Measurements from ENCODE around the gene MICU1.
A peak's percentile ranks its signal among the peaks of the same experiment; 100 is the strongest.
"Not testable (repeated sequence)": the region's sequence is repeated elsewhere in the genome, so short reads cannot be mapped to it uniquely, and the experiment has no call there.

The MICU1 gene

DNA sequence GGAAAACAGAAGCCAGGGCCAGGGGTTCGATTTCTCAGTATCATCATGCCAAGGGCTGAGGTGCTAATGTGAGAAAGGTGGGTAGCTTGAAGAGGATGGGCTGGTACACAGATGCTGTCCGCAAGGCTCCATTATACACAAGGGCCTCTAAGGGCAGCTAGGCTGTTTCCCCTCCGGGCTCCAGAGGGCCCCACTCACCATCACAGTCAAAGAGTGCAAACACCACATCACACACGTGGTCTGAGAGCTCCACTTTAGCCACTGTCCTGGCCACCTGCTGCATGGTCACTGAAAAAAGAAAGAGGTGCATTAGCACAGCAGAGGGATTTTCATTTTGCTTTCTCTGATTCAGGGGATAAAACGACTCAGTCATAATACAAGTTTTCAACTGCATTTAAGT, 250.3 kb downstream of the MICU1 start:
- intact Hi-C loops (cut with DNase I), result loop anchor here (5.0 to 10.0 kb wide), 2 partner anchors 192 to 319 kb away; partner anchors contain the start of gene MCU
- peak in 41 of 42 donors; percentile 24 to 81 (median 59) for DNase-seq

DNA sequence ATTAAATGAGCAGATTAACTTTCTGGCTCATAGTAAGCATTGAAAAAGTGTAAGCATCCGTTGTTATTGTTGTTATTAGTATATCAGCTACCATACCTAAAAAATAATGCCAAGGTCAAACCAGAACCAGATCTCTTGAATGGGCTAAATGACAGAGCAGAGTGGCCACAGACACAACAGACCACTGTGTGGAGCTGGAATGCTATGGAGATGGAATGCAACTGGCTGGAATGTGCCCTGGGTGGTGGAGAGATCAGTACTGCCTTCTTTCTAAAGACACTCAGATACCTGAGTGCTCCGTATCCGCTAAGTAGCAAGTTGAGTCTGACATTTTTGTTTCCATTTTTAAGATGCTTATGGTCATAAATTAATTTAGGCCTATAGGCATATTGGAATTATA, 250.7 kb downstream of the MICU1 start:
- peak in 24 of 42 donors; percentile 12 to 64 (median 40) for DNase-seq
- intact Hi-C loops (cut with DNase I), result loop anchor here (5.0 to 10.0 kb wide), 2 partner anchors 192 to 320 kb away; partner anchors contain the start of gene MCU

DNA sequence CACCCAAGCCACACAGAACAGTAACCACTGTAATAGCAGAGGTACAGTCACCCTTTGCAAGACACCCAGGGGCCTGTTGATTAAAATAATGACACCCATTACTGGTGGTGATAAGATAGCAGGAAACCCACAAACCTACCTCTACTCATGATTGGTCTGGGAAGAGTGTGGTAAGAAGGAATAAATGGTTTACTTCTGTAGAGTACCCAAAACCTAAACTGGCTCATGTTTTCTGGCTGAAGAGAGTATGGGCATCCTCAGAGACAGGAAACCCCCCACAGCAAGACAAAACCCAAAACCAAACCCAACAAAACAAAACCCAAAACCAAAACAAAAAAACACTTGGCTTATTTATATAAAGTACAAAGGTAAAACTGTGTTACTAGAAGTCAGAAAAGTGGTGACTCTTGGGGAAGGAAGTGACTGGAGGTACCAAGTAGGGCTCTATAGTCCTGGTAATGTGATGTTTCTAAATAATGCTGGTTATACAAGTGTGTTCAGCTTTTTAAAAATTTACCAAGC, 255.6 kb downstream of the MICU1 start:
- intact Hi-C loops (cut with DNase I), result loop anchor here (10.0 kb wide), 1 partner anchor 325 kb away; the partner anchor contains the start of gene MCU
- no peak for DNase-seq

DNA sequence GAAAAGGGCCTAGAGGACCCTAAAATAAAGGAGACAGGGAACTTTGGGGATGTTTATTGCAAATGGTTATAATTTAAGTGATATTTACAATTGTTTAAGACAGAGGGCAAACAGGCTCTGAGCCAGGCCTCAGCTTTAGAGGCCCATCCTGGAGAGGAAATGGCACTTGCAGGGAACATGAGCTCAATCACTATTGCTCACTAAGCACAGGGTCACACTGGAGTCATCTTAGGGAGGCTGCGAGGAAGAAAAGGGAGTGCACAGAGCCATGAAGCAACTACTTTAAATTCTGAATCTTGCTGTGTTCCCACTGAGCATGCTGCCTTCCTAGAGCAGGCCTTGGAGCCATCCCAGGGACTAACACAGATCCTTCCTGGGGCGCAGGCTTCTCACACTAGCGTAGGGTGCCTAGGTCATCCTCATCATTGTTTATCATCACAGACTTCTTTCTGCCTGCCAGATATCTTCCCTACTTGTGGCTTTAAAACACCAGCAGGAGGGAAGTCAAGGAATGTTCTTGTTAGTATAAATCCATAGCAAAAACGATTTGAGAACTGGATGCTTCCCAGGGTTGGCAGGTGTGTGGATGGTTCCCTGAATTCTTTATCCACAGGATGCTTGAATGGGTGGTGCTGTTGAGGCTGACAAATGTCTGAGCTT, 258.4 kb downstream of the MICU1 start:
- intact Hi-C loops (cut with DNase I), result no loop called here
- DNase-seq, result no peak

DNA sequence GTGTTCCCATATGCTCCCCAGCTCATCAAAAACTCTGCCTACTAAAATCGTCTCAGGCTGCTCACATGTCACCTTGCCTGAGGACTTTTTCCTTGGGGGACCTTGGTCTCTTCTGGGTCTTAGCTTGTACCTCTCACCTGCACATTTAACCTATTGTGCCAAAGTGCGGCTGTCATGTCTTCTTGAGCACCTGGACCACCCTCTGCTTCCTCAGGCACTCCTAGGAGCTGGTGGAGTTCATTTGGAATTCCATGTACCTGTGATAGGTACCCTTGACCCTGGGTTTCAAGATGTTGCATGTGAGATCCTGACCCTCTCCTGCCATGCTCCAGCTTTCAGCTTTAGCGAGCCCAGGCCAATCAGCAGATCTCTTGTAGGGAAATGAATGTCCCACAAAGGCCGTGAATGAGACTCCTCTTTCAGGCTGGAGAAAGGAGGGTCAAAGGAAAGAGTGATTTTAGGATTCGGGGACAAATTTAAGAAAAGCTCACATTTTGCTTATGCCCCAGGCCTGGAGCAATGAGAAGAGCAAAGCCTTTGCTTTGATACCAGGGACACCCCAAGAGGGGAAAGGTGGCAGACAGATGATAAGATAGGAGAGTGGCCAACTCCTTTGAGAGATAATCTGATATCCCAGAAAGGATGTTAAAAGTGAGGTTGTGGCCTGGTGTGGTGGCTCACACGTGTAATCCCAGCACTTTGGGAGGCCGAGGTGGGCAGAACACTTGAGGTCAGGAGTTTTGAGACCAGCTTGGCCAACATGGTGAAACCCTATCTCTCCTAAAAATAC, 260.6 kb downstream of the MICU1 start:
- intact Hi-C loops (cut with DNase I), result no loop called here
- DNase-seq, result no peak

DNA sequence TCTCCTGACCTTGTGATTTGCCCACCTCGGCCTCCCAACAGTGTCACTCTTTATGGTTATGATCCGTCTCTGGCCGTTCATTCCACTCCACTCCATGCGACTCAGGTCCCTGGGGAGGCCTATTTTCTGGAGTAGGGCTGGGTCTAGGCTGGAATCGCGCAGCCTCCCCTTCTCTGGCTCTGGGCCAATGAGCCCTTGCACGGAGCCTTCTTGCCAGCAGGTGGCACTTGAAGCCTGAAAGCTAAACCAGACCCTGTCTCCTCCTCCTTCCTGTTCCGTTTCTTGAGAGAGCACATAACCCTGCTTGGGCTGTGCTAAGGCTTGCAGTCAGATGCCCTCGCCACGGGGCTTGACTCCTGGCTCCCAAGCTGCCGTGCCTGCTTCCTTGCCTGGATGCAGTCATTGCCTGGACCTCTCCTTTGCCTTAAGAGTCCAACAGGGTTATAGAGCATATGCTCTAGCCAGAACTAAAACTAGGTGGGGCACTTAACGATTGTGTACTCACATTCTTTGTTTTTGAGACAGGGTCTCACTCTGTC, 261.6 kb downstream of the MICU1 start:
- DNase-seq, result peak; percentile 75 to 94 (median 86)
- intact Hi-C loops (cut with DNase I), result loop anchor here (5.0 kb wide), 1 partner anchor 468 kb away; no protein-coding TSS in a partner anchor

DNA sequence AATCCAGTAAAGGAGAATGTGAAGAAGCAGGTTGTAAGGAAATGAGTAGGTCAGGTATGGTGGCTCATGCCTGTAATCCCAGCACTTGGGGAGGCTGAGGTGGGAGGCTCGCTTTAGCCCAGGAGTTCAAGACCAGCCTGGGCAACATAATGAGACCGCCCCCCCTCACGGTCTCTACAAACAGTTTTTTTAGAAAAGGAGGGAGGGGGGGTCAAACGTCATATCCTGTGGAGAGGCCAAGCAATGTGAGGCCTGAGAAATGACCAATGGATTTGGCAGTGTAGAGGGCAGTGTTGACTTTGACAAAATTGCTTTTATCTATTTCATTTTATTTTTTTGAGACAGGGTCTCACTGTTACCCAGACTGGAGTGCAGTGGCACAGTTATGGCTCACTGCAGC, 268.9 kb downstream of the MICU1 start:
- intact Hi-C loops (cut with DNase I), result no loop called here
- no peak for DNase-seq

DNA sequence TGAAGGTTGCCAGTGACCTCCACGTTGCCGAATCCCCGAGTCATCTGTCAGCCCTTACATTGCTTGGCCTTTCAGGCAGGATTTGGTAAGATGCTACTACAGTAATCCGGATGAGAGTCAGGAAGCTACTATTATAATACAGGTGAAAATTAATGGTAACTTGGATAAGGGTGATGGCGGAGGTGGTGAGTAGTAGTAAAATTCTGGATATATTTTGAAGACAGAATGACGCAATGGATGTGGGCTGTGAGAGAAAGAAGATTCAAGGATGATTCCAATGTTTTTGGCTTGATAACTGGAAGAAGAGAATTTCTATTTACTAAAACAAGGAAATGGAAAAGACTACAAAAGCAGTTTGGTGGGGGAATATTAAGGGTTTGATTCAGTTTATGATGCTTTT, 269.8 kb downstream of the MICU1 start:
- DNase-seq, result peak in 6 of 42 donors; percentile 17 to 60 (median 26)
- intact Hi-C loops (cut with DNase I), result no loop called here

DNA sequence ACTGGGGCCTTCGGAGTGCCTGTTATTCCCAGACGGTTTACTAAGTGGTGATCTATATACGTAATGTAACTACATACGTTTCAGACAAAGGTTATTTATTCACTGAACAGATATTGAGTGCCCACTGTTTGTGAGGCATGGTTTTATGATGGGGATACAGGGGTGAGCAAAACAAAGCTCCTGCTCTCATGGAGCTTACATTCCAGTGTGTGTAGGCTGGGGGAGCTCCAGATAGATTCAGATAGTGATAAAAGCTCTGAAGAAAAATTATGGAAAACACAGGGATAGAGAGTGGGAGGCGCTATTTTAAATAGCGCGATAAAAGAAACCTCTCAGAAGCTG, 270.7 kb downstream of the MICU1 start:
- DNase-seq, result no peak
- intact Hi-C loops (cut with DNase I), result no loop called here

DNA sequence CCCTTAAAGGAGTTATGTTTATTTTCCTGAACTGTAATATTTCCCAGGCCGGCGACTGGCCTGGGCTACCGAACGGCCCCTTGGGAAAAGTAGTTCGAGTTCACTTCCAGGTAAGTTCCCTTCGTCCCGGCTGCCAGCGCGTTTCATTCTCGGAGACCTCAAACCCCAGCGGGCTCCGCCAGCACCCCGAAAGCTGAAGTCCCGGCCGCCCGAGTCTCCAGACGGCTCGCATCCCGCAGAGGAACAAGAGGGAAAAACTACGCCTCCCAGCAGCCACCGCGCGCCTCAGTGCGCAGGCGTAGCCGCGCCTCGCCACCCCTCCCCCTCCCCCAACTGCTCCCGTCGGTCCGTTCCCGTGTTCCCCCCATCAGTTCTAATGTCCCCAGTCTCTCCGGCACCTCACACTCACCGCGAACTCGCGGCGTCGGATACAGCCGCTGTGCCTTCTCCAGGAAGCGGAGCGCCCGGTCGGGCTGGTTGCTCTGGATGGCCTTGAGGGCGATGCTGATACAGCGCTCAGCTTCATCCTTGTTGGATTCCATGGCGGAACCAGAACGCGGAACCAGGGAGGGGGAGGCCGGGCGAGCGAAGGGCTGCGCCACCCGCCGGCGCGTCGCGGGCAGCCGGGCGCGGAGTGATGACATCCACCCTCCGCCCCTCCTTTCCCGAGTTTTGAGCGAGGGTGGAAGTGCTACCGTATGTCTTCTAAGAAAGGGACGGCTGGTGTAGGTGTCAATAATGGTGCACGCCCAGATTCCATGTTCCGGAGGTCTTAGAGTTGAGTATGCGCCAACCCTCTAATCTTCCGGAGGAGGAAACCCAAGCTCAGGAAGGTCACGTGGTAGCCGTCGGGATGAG, 271.3 kb downstream of the MICU1 start, which contains the start of gene DNAJB12:
DNAJB12 (minus strand) TSS at position 564 of the 858 bp plus-strand sequence; CDS start at position 542, 22 bp downstream.
- intact Hi-C loops (cut with DNase I), result no loop called here
- peak; percentile 76 to 96 (median 91) for DNase-seq

DNA sequence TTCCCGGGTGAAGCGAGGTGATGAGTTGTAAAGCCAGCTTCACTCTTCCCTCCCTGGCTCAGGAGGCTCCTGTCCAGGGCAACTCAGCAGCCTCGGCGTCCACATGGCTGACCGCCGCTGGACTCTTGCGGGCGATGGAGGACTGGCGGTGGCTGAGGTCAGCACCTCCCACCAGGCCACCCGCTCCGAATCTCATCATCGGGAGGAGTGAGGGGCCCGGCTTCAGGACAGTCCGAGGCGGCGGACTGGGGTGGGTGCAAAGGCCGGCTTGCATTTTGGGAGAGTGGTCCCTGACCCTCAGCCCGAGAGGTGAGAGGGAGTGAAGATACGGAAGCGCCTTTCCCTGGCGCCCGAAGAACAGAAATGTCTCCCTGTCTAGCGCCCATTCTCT, 271.9 kb downstream of the MICU1 start:
- intact Hi-C loops (cut with DNase I), result no loop called here
- DNase-seq, result peak in 15 of 42 donors; percentile 11 to 63 (median 39)

DNA sequence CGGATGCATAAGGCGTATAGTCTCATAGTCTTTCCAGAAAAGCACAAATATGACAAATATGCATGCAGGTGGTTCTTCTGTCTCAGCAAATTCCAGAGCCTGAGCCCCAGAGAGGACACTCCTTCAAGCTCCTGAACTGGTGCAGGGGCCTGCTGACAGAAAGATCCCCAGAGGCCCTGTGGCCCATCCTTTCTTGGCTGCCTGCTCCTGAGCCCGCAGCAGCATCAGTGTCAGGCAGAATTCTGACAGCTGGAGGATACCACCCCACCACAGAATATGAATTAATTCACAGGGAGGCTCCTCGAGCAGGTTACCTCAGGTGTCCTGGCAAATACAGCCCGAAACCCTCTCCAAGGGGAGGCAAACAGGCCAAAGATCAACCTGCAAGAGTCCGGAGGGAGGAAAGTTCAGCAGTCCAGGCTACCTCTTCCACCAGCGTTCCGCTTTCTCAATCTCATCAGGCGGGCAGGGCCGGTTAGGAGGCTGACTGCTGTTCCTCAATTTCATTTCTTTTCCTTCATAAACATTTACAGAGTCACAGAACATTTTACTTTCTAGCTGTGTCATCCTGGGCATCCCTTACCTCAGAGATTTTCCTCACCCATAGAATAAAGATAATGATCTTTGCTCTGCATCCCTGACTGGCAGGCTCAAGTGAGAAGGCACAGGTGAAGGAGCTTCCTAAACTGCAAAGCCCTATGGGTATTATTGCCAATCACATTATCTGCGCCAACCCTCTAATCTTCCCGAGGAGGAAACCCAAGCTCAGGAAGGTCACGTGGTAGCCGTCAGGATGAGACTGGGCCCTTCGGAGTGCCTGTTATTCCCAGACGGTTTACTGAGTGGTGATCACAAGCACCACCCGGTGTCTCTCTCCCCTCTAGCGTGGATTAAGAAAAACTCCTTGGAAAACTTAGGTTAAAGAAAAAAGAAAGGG, 272.6 kb downstream of the MICU1 start:
- peak in 38 of 42 donors; percentile 40 to 87 (median 68) for DNase-seq
- intact Hi-C loops (cut with DNase I), result no loop called here

DNA sequence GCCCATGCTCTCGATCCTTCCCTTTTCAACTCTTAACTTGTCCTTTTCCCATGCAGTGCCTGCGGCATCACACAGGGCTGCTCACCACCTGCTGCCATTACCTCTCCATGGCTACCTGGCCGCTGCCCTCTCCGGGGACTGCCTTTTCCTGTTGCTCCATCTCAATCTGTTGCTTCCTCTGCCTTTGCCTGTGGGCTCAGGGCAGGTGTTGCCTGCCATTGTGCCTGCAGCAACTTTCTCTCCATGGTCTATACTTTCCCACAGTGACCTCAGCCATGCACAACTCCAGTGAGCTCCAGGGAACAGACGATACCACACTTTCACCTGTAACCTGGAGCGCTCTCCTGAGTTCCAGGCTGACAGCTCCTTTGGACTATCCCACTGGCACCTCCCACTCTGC, 274.4 kb downstream of the MICU1 start:
- intact Hi-C loops (cut with DNase I), result no loop called here
- no peak for DNase-seq

DNA sequence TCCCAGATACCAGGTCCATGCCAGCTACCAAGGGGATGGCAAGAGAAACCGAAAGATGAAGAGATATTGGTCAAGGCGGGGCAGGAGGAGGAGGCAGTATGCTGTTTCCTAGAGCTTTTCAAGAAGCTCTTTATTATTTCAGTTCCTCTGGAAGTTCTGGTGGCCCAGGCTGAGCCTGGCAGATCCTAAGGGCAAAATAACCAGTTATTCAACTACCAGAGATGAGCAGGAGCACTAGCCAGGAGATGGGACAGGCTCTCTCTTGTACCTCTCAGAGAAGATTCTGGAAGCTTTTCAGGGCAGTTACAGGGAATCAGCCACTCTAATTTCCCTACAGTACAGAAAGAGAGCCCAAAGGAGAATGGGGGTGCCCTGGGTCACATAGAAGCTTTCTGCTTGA, 276.4 kb downstream of the MICU1 start:
- DNase-seq, result no peak
- intact Hi-C loops (cut with DNase I), result no loop called here

DNA sequence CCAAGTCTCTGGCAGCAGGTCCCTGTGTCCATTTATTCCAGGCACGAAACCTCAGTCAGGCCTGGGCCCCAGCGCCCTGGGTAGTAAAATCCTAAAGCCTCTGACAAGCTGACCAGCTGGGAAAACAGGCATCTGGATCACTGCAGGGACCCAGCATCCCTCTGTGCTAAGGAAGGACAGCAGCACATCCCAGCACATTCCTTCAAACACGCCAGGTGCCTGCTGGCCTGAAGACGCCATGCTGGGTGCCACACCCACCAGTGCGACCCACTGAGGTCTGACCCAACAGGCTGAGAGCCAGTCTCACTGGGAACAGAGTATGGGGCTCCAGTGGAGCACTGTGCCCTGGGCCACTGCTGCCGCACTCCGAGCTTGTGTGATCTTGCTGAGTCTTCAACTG, 277.6 kb downstream of the MICU1 start:
- no peak for DNase-seq
- intact Hi-C loops (cut with DNase I), result no loop called here

DNA sequence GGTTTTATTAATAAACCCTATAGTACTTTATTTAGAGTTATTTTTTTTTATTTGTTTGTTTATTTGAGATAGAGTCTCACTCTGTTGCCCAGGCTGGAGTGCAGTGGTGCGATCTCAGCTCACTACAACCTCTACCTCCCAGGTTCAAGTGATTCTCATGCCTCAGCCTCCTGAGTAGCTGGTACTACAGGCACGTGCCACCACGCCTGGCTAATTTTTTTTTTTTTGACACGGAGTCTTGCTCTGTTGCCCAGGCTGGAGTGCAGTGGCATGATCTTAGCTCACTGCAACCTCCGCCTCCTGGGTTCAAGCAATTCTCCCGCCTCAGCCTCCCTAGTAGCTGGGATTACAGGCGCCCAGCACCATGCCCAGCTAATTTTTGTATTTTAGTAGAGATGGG, 279.8 kb downstream of the MICU1 start:
- DNase-seq; intact Hi-C loops (cut with DNase I): not testable (repeated sequence)

DNA sequence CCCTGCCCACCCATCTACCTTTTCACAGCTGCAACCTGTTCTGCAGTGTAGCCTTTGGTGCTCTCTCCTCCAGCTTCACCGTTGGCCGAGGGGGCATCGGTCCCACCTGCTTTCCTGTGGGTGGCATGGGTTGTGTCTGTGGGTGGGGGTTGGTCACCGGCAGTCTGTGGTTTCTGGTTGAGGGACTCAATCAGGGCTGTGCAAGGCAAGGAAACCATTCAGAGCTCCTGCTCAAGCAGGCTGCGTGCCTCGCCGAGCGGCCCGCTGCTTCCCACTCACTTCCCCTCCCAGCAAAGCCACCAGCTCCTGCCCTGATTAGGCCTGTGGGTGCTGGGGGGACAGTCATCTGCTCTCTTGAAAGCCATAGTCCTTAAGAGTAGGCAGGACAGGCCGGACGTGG, 280.9 kb downstream of the MICU1 start:
- no peak for DNase-seq
- intact Hi-C loops (cut with DNase I), result no loop called here

DNA sequence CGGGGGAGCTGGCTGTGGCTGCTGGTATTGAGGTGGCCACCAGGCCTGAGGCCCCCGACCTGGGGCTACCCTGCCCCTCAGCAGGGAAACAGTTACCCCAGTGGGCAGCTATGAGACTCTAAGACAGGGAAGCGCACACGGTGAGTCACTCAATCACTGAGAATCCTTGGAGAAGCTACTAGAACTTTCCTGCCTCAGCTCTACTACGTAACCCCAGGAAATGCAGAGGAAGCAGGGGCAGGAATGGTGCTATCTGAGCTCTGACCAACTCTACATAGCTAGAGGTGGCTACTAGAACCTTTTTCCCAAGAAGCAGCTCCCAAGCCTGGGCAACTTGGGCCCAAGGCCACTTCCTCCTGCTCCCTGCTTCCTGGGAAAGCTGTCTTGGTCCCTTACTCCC, 283.0 kb downstream of the MICU1 start:
- intact Hi-C loops (cut with DNase I), result no loop called here

More for the DNA sequence above, 283.0 kb downstream of the MICU1 start:
- no peak for DNase-seq

All from head of caudate nucleus (tissue), 42 donors.